GM19438 (cell line): ENCODE measurements around the gene EXO1.
A peak's percentile ranks its signal among the peaks of the same experiment; 100 is the strongest.
"Not testable (repeated sequence)": the region's sequence is repeated elsewhere in the genome, so short reads cannot be mapped to it uniquely, and the experiment has no call there.

Source experiments
- ATAC-seq: cut with Tn5 transposase; IDR thresholded peaks from one replicate; pipeline ENCODE4 v1.9.1; 2021; ENCODE audit warnings: low read depth; ENCODE audit not compliant: unreplicated experiment

The EXO1 gene

GRCh38 chr1:241847796-241848685, at the start of gene EXO1:
Gene EXO1, plus strand, starts transcription at chr1:241848204. Its CDS starts 2,222 bp downstream, at chr1:241850426.
- ATAC-seq: peak; percentile 97

GRCh38 chr1:241799416-241799815, 48.6 kb upstream of the EXO1 start:
- ATAC-seq: no peak

GRCh38 chr1:241800640-241801039, 47.4 kb upstream of the EXO1 start:
- peak; percentile 64 for ATAC-seq

GRCh38 chr1:241802863-241803262, 45.1 kb upstream of the EXO1 start:
- ATAC-seq: no peak

GRCh38 chr1:241804706-241805105, 43.3 kb upstream of the EXO1 start:
- ATAC-seq: not testable (repeated sequence)

- no peak for ATAC-seq
Measured at GRCh38 chr1:241808265-241808664, 39.7 kb upstream of the EXO1 start.

- peak; percentile 89 for ATAC-seq
Measured at GRCh38 chr1:241810769-241811405, 37.1 kb upstream of the EXO1 start.

- no peak for ATAC-seq
Measured at GRCh38 chr1:241813768-241814320, 34.2 kb upstream of the EXO1 start.

- ATAC-seq: no peak
Measured at GRCh38 chr1:241816008-241816407, 32.0 kb upstream of the EXO1 start.

- no peak for ATAC-seq
Measured at GRCh38 chr1:241817331-241817792, 30.6 kb upstream of the EXO1 start.

GRCh38 chr1:241817956-241818612, 29.9 kb upstream of the EXO1 start:
- ATAC-seq: no peak

- no peak for ATAC-seq
Measured at GRCh38 chr1:241819340-241819866, 28.6 kb upstream of the EXO1 start.

GRCh38 chr1:241821363-241821762, 26.6 kb upstream of the EXO1 start:
- no peak for ATAC-seq

- ATAC-seq: no peak
Measured at GRCh38 chr1:241822846-241823245, 25.2 kb upstream of the EXO1 start.

- ATAC-seq: no peak
Measured at GRCh38 chr1:241823925-241824324, 24.1 kb upstream of the EXO1 start.

- ATAC-seq: no peak
Measured at GRCh38 chr1:241825581-241825980, 22.4 kb upstream of the EXO1 start.

GRCh38 chr1:241826613-241827012, 21.4 kb upstream of the EXO1 start:
- ATAC-seq: not testable (repeated sequence)

- ATAC-seq: no peak
Measured at GRCh38 chr1:241827264-241827663, 20.7 kb upstream of the EXO1 start.

- no peak for ATAC-seq
Measured at GRCh38 chr1:241828463-241829021, 19.5 kb upstream of the EXO1 start.

- ATAC-seq: no peak
Measured at GRCh38 chr1:241829468-241829867, 18.5 kb upstream of the EXO1 start.
